ENCODE data around the gene FGL2. TPM values are rescaled to one million over a fixed set of nuclear protein-coding genes. Genes with fewer than 3 reads are reported as not detected.
A peak's percentile ranks its signal among the peaks of the same experiment; 100 is the strongest.
"Not testable (repeated sequence)": the region's sequence is repeated elsewhere in the genome, so short reads cannot be mapped to it uniquely, and the experiment has no call there.

FGL2 gene
- total RNA-seq, 2 donors from 2014 or later, result 6.4 to 34.0 TPM

GRCh38 chr7:77182261-77182660, 17.4 kb downstream of the FGL2 start:
- Histone ChIP-seq H3K27ac (peak overlapping the region; percentile 10), H3K27me3 (no peaks in the 10 kb centered on the region), H3K36me3 (no peaks in the 10 kb centered on the region), H3K4me3 (no peak overlapping the region), H3K4me1 (no peaks in the 10 kb centered on the region), H3K9me3 (no peaks in the 10 kb centered on the region), H3K9ac (ENCODE audit: low read depth in 2 of 2, low read length in 2 of 2) (no peak overlapping the region)
- no peak for TF ChIP-seq CTCF (IDR thresholded peaks at IDR 0.05)
- intact Hi-C loops (cut with DNase I), result no loop called here
- DNase-seq, result peak; percentile 36

GRCh38 chr7:77181734-77182133, 17.9 kb downstream of the FGL2 start:
- peak overlapping the region; percentile 10 for H3K27ac ChIP-seq
- no peaks in the 10 kb centered on the region for H3K27me3 ChIP-seq
- no peaks in the 10 kb centered on the region for H3K36me3 ChIP-seq
- intact Hi-C loops (cut with DNase I), result no loop called here
- TF ChIP-seq CTCF (IDR thresholded peaks at IDR 0.05), result no peak
- no peak for DNase-seq
- H3K4me3 ChIP-seq, result no peak overlapping the region
- no peak overlapping the region for H3K9ac ChIP-seq (ENCODE audit: low read depth in 2 of 2, low read length in 2 of 2)
- no peaks in the 10 kb centered on the region for H3K9me3 ChIP-seq
- H3K4me1 ChIP-seq, result no peaks in the 10 kb centered on the region

- H3K9me3 ChIP-seq, result no peaks in the 10 kb centered on the region
- intact Hi-C loops (cut with DNase I), result no loop called here
- no peak overlapping the region for H3K9ac ChIP-seq (ENCODE audit: low read depth in 2 of 2, low read length in 2 of 2)
- TF ChIP-seq CTCF (IDR thresholded peaks at IDR 0.05), result no peak
- H3K27ac ChIP-seq, result peak overlapping the region; percentile 10
- H3K4me3 ChIP-seq, result no peak overlapping the region
- H3K4me1 ChIP-seq, result no peaks in the 10 kb centered on the region
- DNase-seq, result peak; percentile 39
- no peaks in the 10 kb centered on the region for H3K27me3 ChIP-seq
- H3K36me3 ChIP-seq, result no peaks in the 10 kb centered on the region
Observed at GRCh38 chr7:77181015-77181595, 18.5 kb downstream of the FGL2 start.

- H3K4me1 ChIP-seq; H3K9me3 ChIP-seq; H3K27ac ChIP-seq; H3K36me3 ChIP-seq; DNase-seq; H3K4me3 ChIP-seq; intact Hi-C loops (cut with DNase I); H3K27me3 ChIP-seq; H3K9ac ChIP-seq (ENCODE audit: low read depth in 2 of 2, low read length in 2 of 2): not testable (repeated sequence)
Observed at GRCh38 chr7:77178024-77178423, 21.6 kb downstream of the FGL2 start.

GRCh38 chr7:77177321-77177904, 22.2 kb downstream of the FGL2 start:
- H3K4me3 ChIP-seq; H3K36me3 ChIP-seq; DNase-seq; H3K27ac ChIP-seq; H3K9me3 ChIP-seq; H3K27me3 ChIP-seq; H3K9ac ChIP-seq (ENCODE audit: low read depth in 2 of 2, low read length in 2 of 2); intact Hi-C loops (cut with DNase I); H3K4me1 ChIP-seq: not testable (repeated sequence)

GRCh38 chr7:77175274-77175800, 24.3 kb downstream of the FGL2 start:
- H3K9ac ChIP-seq (ENCODE audit: low read depth in 2 of 2, low read length in 2 of 2); DNase-seq; intact Hi-C loops (cut with DNase I); H3K36me3 ChIP-seq; H3K4me1 ChIP-seq; H3K27ac ChIP-seq; H3K27me3 ChIP-seq; H3K4me3 ChIP-seq; H3K9me3 ChIP-seq: not testable (repeated sequence)

- intact Hi-C loops (cut with DNase I); H3K27me3 ChIP-seq; H3K9ac ChIP-seq (ENCODE audit: low read depth in 2 of 2, low read length in 2 of 2); H3K9me3 ChIP-seq; H3K4me3 ChIP-seq; H3K36me3 ChIP-seq; H3K4me1 ChIP-seq; H3K27ac ChIP-seq; DNase-seq: not testable (repeated sequence)
Observed at GRCh38 chr7:77174418-77174817, 25.2 kb downstream of the FGL2 start.

- DNase-seq; H3K9ac ChIP-seq (ENCODE audit: low read depth in 2 of 2, low read length in 2 of 2); H3K27me3 ChIP-seq; H3K27ac ChIP-seq; H3K4me3 ChIP-seq; intact Hi-C loops (cut with DNase I); H3K4me1 ChIP-seq; H3K36me3 ChIP-seq; H3K9me3 ChIP-seq: not testable (repeated sequence)
Observed at GRCh38 chr7:77172437-77173172, 27.0 kb downstream of the FGL2 start.

GRCh38 chr7:77171073-77171472, 28.5 kb downstream of the FGL2 start:
- H3K4me3 ChIP-seq; DNase-seq; H3K36me3 ChIP-seq; H3K27me3 ChIP-seq; intact Hi-C loops (cut with DNase I); H3K9ac ChIP-seq (ENCODE audit: low read depth in 2 of 2, low read length in 2 of 2); H3K27ac ChIP-seq; H3K4me1 ChIP-seq; H3K9me3 ChIP-seq: not testable (repeated sequence)
